ENCODE measurements around the gene PCP4L1.

PCP4L1 gene

DNA sequence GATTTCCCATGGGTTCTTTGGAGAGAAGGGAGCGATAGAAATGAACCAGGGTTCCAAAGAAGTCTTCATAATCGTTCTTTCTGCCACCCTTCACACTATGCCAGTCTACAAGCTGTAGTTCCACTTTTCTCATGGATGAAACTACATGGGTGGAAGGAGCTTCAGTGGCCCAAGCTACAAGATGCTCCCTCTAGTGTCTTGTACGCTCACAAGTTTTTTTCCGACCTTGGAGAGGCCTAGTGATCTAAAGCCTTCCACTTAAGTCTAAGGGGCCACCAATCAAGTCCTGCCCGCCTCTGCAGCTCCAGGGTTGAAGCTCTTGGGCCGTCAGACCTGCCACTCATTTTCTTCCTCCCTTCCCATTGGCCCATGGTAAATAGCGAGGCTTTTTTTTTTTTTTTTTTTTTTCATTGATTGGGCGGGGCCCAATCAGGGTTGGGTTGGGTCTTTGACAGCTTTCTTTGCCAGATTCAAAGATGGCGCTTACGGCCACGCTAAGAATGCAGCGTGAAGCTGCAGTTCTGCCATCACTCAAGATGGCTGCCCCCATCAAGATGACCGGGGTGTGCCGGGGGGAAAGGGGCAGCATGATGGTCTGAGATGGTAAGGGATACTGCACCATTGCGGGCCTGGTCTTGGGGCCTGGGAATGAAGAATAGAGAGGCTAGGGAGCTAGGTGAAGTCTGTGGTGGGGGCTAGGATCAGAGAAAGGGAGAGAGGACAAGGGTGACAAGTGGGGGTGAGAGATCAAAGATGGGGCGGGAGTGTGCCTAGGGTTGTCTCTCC, 32.8 kb upstream of the PCP4L1 start, which contains the start of gene TOMM40L:
Gene TOMM40L (plus strand): TSS at position 527 of the 786 bp plus-strand sequence. CDS start 430 bp downstream, outside the sequence.
- TF ChIP-seq, protein P1, sequence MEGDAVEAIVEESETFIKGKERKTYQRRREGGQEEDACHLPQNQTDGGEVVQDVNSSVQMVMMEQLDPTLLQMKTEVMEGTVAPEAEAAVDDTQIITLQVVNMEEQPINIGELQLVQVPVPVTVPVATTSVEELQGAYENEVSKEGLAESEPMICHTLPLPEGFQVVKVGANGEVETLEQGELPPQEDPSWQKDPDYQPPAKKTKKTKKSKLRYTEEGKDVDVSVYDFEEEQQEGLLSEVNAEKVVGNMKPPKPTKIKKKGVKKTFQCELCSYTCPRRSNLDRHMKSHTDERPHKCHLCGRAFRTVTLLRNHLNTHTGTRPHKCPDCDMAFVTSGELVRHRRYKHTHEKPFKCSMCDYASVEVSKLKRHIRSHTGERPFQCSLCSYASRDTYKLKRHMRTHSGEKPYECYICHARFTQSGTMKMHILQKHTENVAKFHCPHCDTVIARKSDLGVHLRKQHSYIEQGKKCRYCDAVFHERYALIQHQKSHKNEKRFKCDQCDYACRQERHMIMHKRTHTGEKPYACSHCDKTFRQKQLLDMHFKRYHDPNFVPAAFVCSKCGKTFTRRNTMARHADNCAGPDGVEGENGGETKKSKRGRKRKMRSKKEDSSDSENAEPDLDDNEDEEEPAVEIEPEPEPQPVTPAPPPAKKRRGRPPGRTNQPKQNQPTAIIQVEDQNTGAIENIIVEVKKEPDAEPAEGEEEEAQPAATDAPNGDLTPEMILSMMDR (IDR thresholded peaks at IDR 0.05) = peak; percentile 45
- peak within 1 kb of the TSS; percentile 81 for H3K4me2 ChIP-seq (ENCODE audit: low read length)

DNA sequence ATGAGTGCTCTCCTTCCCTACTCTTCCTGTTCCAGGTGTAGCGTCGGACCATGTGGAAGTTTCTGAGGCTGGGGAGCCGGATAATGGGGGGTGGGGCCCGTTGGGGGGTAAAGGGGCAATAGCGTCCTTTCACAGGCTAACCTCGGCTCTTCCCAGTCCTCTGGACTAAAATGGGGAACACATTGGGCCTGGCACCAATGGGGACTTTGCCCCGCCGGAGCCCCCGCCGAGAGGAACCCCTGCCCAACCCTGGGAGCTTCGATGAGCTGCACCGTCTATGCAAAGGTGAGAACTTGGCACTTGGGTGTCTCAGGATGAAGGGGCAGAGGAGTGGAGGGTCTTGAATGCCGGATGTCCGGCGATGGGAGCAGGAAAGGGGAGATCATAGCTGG, 32.2 kb upstream of the PCP4L1 start:
- no peaks in the 10 kb centered on the region for H3K36me3 ChIP-seq (ENCODE audit: control insufficient read depth, insufficient read depth, low read length)
- H3K9me3 ChIP-seq (ENCODE audit: control insufficient read depth, low read length) = no peaks in the 10 kb centered on the region
- H3K4me2 ChIP-seq (ENCODE audit: low read length) = peak overlapping the region; percentile 81
- no peak overlapping the region for H3K9ac ChIP-seq
- peak overlapping the region; percentile 79 for H3K4me3 ChIP-seq (ENCODE audit: low read depth, low read length)
- peaks cover 5% of the 10 kb centered on the region for H3K4me1 ChIP-seq
- TF ChIP-seq, protein P1 (IDR thresholded peaks at IDR 0.05) = no peak
- no peaks in the 10 kb centered on the region for H3K79me2 ChIP-seq
- H2AFZ ChIP-seq = peak overlapping the region; percentile 90
- H3K27me3 ChIP-seq (ENCODE audit: control insufficient read depth, insufficient read depth, low read length) = no peaks in the 10 kb centered on the region
- H3K27ac ChIP-seq = peak overlapping the region; percentile 56

More for the DNA sequence above, 32.8 kb upstream of the PCP4L1 start, which contains the start of gene TOMM40L:
- Histone ChIP-seq H3K27me3 (ENCODE audit: control insufficient read depth, insufficient read depth, low read length) (no peaks in the 10 kb centered on the region), H3K27ac (peak within 1 kb of the TSS; percentile 56), H3K4me1 (peaks cover 5% of the 10 kb centered on the region), H2AFZ (peak within 1 kb of the TSS; percentile 90), H3K79me2 (no peaks in the 10 kb centered on the region), H3K4me3 (ENCODE audit: low read depth, low read length) (peak within 1 kb of the TSS; percentile 79), H3K9ac (no peak within 1 kb of the TSS), H3K36me3 (ENCODE audit: control insufficient read depth, insufficient read depth, low read length) (no peaks in the 10 kb centered on the region), H3K9me3 (ENCODE audit: control insufficient read depth, low read length) (no peaks in the 10 kb centered on the region)

DNA sequence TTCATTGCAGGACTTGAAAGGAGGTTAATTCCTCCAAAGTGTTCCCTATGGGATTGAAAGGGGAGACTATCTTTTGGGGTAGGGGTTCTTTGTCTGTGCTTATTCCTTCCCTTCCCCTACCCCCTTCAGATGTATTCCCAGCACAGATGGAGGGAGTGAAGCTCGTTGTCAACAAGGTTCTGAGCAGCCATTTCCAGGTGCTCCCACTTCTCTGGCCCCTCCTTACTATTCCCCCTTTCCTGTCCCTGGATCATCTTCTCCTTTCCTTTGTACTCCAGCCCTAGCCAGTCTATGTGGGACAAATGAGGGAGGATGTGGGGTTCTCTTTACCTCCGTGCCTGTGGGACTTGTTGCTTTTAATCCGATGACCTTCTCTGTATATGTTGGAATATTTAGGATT, 31.8 kb upstream of the PCP4L1 start:
- peaks cover 5% of the 10 kb centered on the region for H3K4me1 ChIP-seq
- no peaks in the 10 kb centered on the region for H3K9me3 ChIP-seq (ENCODE audit: control insufficient read depth, low read length)
- H3K36me3 ChIP-seq (ENCODE audit: control insufficient read depth, insufficient read depth, low read length) = no peaks in the 10 kb centered on the region
- TF ChIP-seq, protein P1 (IDR thresholded peaks at IDR 0.05) = no peak
- no peaks in the 10 kb centered on the region for H3K79me2 ChIP-seq
- no peaks in the 10 kb centered on the region for H3K27me3 ChIP-seq (ENCODE audit: control insufficient read depth, insufficient read depth, low read length)
- H3K4me3 ChIP-seq (ENCODE audit: low read depth, low read length) = peak overlapping the region; percentile 79
- peak overlapping the region; percentile 81 for H3K4me2 ChIP-seq (ENCODE audit: low read length)
- no peak overlapping the region for H3K9ac ChIP-seq
- no peak overlapping the region for H3K27ac ChIP-seq
- H2AFZ ChIP-seq = peak overlapping the region; percentile 90

DNA sequence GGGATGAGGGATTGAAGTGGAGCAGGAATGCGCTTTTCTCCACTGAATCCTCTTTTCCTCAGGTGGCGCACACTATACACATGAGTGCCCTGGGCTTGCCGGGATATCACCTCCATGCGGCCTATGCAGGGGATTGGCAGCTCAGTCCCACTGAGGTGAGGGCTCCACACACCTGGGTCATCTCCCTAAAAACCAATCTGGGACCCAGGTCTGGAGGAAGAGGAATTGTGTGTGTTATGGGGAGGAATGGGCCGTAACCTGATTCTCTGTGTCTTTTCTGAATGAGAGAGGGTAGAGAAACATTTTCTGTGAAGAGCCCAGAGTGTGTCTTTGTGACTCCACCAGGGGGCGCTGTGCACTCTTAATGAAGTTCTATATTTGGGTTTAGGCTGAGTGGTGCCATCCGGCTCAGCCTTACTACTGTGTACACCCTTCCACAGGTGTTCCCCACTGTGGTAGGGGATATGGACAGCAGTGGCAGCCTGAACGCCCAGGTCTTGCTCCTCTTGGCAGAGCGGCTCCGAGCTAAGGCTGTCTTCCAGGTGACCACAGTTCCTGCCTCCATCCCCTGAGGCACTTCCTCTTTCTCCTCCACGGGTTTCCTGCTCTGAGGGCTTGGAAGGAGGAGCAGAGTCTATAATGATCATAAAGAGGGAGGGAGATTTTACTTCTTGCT, 31.2 kb upstream of the PCP4L1 start:
- Histone ChIP-seq H3K36me3 (ENCODE audit: control insufficient read depth, insufficient read depth, low read length) (no peaks in the 10 kb centered on the region), H3K27me3 (ENCODE audit: control insufficient read depth, insufficient read depth, low read length) (no peaks in the 10 kb centered on the region), H3K9me3 (ENCODE audit: control insufficient read depth, low read length) (no peaks in the 10 kb centered on the region), H3K4me3 (ENCODE audit: low read depth, low read length) (peak overlapping the region; percentile 79), H2AFZ (peak overlapping the region; percentile 28), H3K4me2 (ENCODE audit: low read length) (peak overlapping the region; percentile 81), H3K4me1 (peaks cover 5% of the 10 kb centered on the region), H3K27ac (no peak overlapping the region), H3K9ac (no peak overlapping the region), H3K79me2 (no peaks in the 10 kb centered on the region)
- TF ChIP-seq, protein P1 (IDR thresholded peaks at IDR 0.05) = peak; percentile 77
